COLO668 (cell line): ENCODE results near the gene MCM10.
"Not testable (repeated sequence)": the region's sequence is repeated elsewhere in the genome, so short reads cannot be mapped to it uniquely, and the experiment has no call there.

ENCODE experiments used
- DNase-seq: peaks from one replicate; lab custom pipeline; 2025; ENCODE audit not compliant: unreplicated experiment; lab: John Stamatoyannopoulos, UW

The MCM10 gene

DNA sequence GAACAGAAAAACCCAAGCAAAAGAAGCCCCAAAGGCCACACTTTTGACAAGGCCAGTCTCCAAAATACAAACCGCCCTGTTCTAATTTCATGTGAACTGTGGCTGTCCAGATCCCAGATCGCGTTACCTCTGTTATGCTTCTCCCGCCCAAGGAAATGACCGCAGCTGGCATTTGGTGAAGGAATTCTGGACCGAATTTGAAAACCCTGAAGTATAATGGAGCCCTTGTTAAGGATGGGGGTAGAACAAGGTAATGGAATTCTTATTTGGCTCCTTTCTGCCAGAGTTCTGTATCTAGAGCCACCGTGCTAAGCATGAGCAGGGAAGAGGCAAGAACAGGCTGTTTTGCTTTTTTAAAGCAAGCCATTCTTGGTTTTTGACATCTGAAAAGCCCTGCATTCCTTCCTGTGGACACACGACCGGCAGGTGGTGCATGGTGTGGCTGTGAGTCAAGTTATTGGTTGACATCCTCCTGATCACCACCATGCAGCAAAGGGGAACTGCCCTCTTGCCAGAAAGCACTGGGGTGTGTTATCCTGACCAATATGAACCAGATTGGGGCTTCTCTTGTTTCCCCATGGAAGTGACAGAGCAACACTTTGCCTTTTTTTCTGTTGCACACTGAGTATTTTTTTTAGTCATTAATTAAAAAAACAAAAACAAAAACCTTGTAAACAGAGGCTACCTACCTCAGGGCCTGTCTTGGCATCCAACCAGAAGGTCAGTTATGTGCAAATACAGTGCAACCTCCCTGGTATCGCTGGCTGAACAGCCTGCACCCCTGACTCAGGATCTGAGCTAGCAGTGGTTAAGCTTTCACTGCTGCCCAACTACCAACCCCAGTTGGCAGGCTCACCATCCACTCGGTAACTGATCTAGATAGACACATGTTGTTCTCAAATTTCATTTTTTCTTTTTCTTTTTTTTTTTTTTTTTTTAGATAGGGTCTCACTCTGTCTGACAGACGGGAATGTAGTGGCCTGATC, 58.6 kb downstream of the MCM10 start:
- no peak for DNase-seq

DNA sequence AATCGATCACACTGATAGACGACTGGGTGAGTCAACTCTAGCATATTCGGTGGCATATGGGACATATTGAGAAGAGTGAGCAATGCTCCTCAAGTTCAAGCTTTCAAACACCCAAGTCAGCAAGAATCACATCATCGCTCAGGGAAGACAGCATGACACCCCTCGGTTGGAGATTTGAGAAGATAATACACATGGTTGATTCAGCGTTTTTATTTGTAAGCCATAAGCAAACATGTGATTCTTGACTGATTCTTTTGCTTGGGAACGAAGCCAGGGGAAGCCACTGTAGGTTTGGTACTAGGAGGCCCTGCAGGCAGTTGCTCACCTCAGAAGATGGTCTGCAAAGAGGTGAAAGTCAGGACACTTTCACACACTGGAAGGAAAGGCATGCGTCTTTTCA, 60.2 kb downstream of the MCM10 start:
- DNase-seq: no peak

DNA sequence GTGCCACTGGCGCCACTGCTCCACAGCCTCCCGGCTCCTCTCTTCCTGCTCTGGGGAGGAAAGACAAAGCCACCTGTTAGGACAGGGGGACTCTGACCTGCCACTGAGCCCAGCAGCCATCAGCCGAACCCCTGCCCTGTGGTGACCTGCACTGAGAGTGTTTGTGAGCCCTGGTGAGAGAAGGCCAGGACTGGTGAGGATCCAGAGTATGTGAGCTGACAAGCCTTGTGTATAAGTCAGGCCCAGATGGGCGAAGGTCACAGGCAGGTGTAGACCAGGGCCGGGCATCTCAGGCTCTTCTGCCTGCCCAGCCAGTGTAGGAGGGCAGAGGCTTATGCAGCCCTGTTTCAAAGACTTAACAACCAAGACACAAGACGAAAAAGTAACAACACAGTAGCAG, 60.8 kb downstream of the MCM10 start:
- no peak for DNase-seq

DNA sequence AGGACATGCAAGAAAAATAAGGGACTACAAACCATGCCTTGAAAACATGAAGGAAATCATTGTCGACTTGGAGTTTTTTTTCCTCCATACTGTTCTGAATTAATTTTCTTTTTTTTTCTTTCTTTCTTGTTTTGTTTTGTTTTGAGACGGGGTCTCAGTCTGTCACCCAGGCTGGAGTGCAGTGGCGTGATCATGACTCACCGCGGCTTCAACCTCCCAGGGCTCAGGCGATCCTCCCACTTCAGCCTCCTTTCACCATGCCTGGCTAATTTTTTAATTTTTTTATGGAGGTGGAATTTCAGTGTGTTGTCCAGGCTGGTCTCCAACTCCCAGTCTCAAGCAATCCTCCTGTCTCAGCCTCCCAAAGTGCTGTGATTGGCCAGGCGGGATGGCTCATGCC, 61.2 kb downstream of the MCM10 start:
- no peak for DNase-seq

DNA sequence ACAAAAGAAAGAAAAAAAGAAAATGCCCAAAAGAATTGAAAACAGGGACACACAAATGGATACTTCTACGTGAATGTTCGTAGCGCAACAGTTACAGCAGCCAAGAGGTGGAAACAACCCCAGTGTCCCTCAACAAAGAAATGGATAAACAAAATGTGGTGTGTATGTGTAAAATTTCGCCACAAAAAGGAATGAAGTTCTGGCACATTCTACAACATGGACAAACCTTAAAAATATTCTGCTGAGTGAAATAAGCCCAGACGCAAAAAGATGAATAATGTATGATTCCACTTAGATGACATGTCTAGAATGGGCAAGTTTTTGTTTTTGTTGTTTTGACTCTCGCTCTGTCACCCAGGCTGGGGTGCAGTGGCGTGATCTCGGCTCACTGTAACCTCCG, 61.9 kb downstream of the MCM10 start:
- DNase-seq: no peak

DNA sequence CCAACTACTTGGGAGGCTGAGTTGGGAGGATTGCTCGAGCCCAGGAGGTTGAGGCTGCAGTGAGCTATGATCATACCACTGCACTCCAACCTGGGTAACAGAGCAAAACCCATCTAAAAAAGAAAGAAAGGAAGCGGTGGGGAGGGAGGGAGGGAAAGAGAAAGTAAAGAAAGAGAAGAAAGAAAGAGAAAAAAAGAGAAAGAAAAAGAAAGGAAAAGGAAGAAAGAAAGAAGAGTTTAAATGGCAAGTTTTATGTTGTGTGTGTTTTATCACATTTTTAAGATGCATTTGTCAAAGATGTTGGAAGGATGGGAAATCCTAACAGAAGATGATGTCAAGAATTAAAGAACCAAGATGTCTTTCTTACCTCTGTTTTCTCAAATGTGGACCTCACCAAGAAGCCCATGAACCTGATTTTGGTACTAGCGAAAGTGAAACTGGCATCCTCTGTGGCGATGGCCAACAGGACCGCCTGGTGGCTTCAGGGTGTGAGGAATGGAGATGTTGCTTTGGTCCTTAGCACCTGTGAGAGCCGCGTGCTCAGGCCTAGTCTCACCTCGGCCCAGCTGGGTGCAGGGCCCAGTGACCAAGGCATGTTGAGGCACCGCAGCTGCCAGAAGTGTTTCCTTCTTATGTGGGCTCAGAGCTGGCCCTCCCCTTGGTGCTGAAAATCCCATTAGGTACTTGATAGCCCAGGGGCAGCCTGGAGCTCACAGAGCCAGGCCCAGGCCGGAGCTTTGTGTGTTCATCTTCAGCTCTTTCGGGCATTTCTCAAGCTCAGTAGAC, 63.0 kb downstream of the MCM10 start:
- no peak for DNase-seq

DNA sequence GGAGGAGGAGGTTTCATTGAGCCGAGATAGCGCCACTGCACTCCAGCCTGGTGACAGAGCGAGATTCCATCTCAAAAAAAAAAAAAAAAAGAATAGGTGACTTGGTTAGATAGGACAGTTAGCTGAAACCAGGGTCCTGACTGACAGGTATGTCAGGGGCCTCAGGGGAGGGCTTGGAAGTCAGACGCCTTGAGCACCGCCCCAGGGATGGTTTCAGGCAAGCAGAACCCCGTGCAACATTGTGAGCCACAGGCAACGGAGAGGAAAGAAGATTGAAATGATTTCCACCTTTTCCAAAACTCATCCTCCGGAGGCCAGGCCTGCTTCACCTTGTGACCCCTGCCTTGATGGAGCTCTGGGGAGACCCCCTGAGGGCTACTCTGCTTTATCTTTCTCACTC, 64.2 kb downstream of the MCM10 start:
- no peak for DNase-seq

DNA sequence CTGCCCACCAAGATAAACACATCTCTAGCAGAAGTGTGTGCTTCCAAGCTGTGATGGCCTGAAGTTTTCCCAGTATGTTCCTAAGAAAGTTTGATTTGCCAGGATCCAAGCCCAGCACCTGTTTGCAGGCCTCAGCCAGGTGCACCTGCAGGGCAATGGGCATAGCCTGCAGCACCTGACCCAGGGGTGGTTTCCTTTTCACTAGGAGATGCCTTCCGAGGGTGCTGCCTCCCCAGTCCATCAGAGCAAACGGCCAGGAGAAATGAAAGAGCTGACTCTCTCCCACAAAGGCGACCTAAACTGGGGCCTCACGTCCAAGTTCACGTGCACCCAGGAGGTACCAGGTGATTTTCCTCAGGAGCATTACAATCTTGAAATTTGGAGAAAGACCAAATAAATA, 65.7 kb downstream of the MCM10 start:
- no peak for DNase-seq

DNA sequence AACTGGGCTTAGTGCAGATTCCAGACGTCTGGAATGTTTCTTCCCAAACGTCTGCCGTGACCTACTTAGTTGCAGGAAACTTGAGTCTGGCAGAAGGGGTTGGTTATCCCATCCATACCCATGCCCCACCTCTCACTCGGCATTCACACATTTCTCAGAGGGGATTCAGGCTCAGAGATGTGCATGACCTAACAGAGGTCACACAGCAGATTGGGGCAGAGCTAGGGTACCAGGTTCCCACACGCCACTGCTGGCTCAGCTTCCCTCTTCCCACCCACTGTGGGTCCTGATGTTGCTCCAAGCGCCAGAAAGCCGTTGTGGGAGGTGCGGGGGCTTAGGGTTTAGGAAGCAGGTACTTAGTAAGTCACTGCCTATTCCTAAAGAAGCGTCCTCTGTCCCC, 69.8 kb downstream of the MCM10 start:
- DNase-seq: no peak

DNA sequence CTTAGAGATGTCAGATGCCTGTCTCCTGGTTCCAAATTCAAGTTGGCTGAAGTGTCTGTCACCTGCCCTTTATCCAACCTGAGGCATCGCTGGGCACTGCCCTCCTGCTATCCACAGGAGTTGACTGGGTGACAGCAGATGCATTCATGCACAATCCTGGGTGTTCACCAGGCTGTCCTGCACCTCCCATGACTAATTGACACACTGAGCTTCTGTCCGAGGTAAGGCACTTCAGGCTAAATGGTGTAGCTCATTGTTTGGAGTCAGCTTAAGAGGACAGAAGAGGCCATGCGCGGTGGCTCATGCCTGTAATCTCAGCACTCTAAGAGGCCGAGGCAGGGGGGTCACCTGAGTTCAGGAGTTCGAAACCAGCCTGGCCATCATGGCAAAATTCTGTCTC, 70.5 kb downstream of the MCM10 start:
- DNase-seq: no peak

DNA sequence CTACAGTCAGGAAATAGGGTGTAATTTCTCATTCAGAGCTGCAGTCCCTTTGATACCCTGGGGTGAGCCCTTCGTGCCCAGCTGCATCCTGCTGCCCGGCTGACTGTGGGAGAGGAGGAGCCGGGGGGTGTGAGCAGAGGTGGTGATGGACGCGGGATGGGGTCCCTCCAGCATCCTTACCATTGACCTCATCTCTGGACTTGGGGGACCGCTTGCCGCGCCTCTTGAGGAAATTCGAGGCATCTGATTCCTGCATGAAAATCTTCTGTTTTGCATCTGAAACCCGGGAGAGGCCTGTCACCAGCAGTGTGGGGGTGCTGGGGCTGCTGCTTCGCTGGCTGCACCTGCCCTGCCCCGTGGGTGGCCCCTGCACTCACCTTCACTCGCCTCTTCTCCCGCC, 72.0 kb downstream of the MCM10 start:
- DNase-seq: no peak

DNA sequence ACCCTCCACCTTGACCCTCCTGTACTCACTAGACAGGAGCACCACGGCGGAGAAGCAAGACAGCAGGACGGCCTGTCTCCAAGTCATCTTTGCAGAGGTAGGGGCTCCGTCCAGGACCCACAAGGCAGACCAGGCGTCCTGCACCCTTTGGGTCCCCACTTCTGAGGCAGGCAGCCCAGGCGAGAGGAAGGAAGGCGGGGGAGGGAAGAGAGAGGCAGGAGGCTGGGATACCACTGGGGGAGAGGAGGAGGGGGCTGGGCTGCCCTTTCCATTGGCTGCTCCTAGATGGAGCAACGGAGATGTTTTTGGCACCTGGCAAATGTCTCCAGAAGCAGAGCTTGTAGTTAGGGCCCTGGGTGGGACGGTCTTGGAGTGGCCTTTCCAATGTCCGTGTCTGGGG, 72.8 kb downstream of the MCM10 start, which contains the start of gene UCMA:
Gene UCMA (minus strand): TSS at position 203 of the 400 bp plus-strand sequence. CDS start 116 bp downstream, at position 87.
- DNase-seq: no peak

DNA sequence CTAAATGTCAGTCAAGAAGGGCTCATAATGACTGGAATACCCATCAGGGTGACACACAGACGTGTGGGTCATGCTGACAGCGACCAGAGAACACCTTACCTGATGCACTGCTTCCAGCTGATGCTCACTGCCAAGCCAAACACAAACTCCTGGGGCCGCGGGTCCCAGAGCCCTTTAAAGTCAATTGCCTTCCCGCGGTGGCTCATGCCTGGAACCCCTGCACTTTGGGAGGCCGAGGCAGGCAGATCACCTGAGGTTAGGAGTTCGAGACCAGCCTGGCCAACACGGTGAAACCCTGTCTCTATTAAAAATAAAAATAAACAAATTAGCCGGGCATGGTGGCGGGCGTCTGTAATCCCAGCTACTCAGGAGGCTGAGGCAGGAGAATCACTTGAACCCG, 73.4 kb downstream of the MCM10 start:
- DNase-seq: not testable (repeated sequence)

DNA sequence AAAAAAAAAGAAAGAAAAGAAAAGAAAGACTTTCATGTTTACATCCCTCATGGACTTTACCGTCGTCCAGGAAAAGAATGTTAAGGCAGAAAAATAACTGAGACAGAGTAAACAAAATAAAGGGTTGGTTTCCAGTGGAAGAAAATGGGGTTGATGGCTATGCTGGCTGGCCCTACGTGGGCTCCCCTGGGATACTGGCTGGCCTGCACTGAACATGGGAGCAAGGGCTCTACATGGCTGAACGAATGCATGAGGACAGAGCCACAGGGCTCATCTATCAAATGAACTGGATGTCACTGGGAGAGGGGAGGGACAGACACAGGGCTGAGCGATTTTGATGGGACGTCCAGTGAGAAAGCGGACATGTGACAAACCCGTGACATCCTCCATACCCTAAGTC, 75.3 kb downstream of the MCM10 start:
- no peak for DNase-seq

DNA sequence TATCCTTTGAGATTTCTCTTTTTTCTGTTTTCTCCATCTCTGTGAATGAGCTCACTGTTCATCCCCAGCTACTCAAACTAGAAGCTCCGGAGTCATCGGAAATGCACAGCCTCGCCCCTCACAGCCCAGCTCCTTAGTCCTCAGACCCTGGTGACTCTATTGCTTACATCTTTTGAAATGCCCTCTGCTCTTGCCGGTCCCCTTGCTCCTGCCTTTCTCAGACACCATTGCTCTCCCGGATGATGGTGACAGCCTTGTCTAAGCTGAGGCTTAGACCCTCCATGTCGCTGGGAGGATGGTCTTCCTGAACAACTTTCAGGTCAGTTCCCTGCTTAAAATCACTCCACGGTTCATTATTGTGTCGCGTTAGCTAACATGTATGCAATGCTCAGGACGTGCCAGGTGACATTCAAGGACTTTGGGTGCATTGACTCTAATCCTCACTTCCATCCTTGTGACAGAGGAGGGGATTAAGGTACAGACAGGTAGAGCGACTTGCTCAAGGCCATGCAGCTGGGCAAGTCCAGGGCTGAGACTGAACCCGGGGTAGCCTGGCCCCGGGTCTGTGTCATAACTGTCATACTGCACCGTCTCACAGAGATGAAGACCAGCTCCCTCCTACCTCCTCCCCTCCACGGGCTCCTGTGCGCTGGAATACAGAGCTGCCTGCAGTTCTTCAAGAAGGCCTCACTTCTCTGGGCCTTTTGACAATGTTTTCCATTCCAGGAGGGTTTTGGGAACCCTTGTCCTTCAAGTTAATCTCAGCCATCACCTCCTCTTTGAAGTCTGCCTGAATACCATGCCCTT, 77.1 kb downstream of the MCM10 start:
- DNase-seq: no peak

DNA sequence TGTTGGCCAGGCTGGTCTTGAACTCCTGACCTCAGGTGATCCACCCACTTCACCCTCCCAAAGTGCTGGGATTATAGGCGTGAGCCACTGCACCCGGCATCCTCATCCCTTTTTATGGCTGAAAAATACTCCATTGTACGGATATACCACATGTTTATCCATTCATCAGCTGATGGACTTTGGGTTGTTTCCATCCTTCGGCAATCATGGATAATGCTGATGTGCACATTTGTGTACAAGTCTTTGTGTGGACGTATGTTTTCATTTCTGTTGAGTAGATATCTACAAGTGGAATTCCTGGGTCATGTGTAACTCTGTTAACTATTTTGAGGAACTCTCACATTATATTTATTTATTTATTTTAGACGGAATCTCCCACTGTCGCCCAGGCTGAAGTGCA, 78.6 kb downstream of the MCM10 start:
- DNase-seq: no peak

DNA sequence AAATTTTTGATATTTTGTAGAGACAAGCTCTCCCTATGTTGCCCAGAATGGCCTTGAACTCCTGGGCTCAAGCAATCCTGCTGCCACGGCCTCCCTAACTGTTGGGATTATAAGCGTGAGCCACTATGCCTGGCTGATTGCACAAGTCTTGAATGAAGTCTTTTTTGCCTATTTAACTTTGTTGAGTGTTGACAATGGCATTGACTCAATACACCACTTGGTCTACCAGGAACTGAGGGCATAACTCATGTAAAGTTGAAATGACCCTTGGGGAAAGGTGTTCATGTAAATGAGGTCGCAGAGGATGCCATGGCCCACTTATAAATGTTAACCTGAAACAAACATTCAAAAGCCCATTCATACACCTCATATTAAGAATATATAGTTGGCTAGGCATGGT, 80.3 kb downstream of the MCM10 start:
- DNase-seq: no peak

DNA sequence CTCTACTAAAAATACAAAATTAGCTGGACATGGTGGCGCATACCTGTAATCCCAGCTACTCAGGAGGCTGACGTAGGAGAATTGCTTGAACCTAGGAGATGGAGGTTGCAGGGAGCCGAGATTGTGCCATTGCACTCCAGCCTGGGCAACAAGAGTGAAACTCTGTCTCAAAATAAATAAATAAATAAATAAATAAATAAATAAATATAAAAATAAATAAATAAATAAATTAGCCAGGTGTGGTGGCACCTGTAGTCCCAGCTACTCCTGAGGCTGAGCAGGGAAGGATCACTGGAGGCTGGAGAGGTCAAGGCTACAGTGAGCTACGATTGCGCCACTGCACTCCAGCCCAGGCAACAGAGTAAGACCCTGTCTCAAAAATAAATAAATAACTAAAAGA, 80.9 kb downstream of the MCM10 start:
- not testable (repeated sequence) for DNase-seq

DNA sequence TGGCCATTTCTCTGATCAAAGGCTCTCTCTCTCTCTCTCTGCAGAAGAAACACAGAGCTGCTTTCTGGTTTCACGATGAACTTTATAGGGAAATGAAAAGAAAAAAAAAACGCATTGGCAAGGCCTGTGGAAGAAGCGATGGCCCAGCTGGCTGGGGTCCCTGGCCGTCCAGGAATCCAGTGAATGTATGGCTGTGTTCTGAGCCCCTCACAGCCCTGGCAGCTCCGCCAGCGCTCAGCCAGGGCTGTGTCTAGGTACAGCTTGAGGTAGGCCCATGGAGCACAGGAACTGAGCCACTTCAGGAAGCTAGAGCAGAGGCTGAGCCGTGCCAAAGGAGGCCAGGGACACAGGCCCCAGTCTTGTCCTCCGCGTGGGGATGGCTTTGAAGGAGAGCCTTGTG, 85.9 kb downstream of the MCM10 start:
- DNase-seq: no peak

DNA sequence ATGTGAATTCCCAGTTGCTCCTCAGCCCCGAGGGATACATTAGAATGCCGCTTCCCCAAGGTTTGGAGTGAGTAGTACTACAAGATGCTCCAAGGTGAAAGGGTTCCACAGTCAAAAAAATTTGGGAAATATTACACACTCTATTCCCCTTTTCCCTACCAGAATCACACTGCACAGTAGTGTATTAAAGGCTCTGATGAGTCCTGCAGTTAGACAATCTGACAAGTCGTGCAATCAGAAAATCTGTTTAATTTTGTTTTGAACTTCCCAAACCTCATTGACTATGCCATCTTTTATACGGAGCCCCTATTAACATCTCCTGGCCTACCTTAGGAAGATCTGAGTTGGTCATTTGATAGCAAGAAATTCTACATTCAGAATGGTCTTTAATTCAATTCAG, 86.4 kb downstream of the MCM10 start:
- DNase-seq: no peak

DNA sequence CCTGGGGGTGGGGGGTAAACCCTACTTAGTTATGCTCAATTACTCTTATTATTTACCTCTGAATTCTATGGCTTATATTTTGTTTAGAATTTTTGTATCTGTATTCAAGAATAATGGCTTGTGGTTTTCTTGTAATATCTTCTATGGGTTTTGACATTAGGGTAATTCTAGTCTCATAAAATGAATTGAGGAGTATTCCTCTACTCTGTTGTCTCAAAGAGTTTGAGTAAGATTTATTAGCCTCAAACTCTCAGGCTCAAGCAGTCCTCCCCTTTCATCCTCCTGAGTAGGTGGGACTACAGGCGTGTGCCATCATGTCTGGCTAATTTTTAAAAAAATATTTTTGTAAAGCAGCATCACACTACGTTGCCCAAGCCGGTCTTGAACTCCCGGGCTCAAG, 92.4 kb downstream of the MCM10 start:
- no peak for DNase-seq
